Mesothelial cell of epicardium (in vitro differentiated cells): Measurements from ENCODE around the gene RAD51B. TPM values are rescaled to one million over a fixed set of nuclear protein-coding genes. Genes with fewer than 3 reads are reported as not detected.

Experiments
- DNase-seq, 2 experiments: peaks; one replicate each; pipeline ENCODE4 v3.0.0; 2021; ENCODE audit warnings: low spot score in 2 of 2; ENCODE audit not compliant: unreplicated experiment in 2 of 2
- H3K27ac Mint-ChIP-seq: 2 replicates; pipeline ENCODE4 v1.8.0; 2021; ENCODE audit warnings: mixed read lengths
- H3K27me3 Mint-ChIP-seq: 2 replicates; pipeline ENCODE4 v1.8.0; 2021; ENCODE audit warnings: low read depth, mixed read lengths
- H3K36me3 Mint-ChIP-seq: 2 replicates; pipeline ENCODE4 v1.8.0; 2021; ENCODE audit warnings: mixed read lengths
- H3K4me1 Mint-ChIP-seq: 2 replicates; pipeline ENCODE4 v1.8.0; 2021; ENCODE audit warnings: mixed read lengths
- H3K4me3 Mint-ChIP-seq: 2 replicates; pipeline ENCODE4 v1.8.0; 2021; ENCODE audit warnings: mild to moderate bottlenecking, moderate library complexity, mixed read lengths
- H3K9me3 Mint-ChIP-seq: 2 replicates; pipeline ENCODE4 v1.8.0; 2021; ENCODE audit warnings: mixed read lengths
- CTCF ChIP-seq: fragments of 200-600 bp; sonication (generic); IDR thresholded peaks from one replicate; pipeline ENCODE4 v1.5.0; 2021; ENCODE audit warnings: antibody characterized with exemption; ENCODE audit not compliant: unreplicated experiment
- total RNA-seq: library from RNA; stranded (reverse); gene quantifications from 3 replicates; pipeline ENCODE4 v1.2.1, GENCODE V29; 2021

Gene RAD51B
- total RNA-seq, 1 donor from 2014 or later, result 34.7 TPM

GRCh38 chr14:67784244-67784823 is 35.2 kb upstream of the RAD51B start:
- peaks cover 57% of the 10 kb centered on the region for H3K36me3 Mint-ChIP-seq

GRCh38 chr14:67785270-67786109 is 34.1 kb upstream of the RAD51B start:
- no peak for TF ChIP-seq CTCF
- no peaks in the 10 kb centered on the region for H3K9me3 Mint-ChIP-seq
- no peak for DNase-seq
- peaks cover 56% of the 10 kb centered on the region for H3K36me3 Mint-ChIP-seq
- no peaks in the 10 kb centered on the region for H3K4me1 Mint-ChIP-seq
- H3K27me3 Mint-ChIP-seq, result no peaks in the 10 kb centered on the region
- no peak overlapping the region for H3K4me3 Mint-ChIP-seq
- H3K27ac Mint-ChIP-seq, result no peak overlapping the region

More at GRCh38 chr14:67784244-67784823, 35.2 kb upstream of the RAD51B start:
- Mint-ChIP-seq H3K4me1 (no peaks in the 10 kb centered on the region), H3K4me3 (no peak overlapping the region), H3K27ac (no peak overlapping the region), H3K9me3 (no peaks in the 10 kb centered on the region), H3K27me3 (no peaks in the 10 kb centered on the region)
- no peak for TF ChIP-seq CTCF
- no peak for DNase-seq

- H3K27me3 Mint-ChIP-seq, result no peaks in the 10 kb centered on the region
- peaks cover 46% of the 10 kb centered on the region for H3K36me3 Mint-ChIP-seq
- H3K4me3 Mint-ChIP-seq, result no peak overlapping the region
- no peaks in the 10 kb centered on the region for H3K9me3 Mint-ChIP-seq
- DNase-seq, result no peak
- no peak for TF ChIP-seq CTCF
- no peak overlapping the region for H3K27ac Mint-ChIP-seq
- no peaks in the 10 kb centered on the region for H3K4me1 Mint-ChIP-seq
Measured at GRCh38 chr14:67787673-67788072, 31.9 kb upstream of the RAD51B start.

- H3K27me3 Mint-ChIP-seq, result no peaks in the 10 kb centered on the region
- H3K36me3 Mint-ChIP-seq, result peaks cover 35% of the 10 kb centered on the region
- H3K4me1 Mint-ChIP-seq, result no peaks in the 10 kb centered on the region
- no peaks in the 10 kb centered on the region for H3K9me3 Mint-ChIP-seq
- no peak overlapping the region for H3K27ac Mint-ChIP-seq
- H3K4me3 Mint-ChIP-seq, result no peak overlapping the region
- TF ChIP-seq CTCF, result no peak
- no peak for DNase-seq
Measured at GRCh38 chr14:67798731-67799130, 20.8 kb upstream of the RAD51B start.

- Mint-ChIP-seq H3K9me3 (no peaks in the 10 kb centered on the region), H3K27ac (no peak overlapping the region), H3K36me3 (peaks cover 41% of the 10 kb centered on the region), H3K4me3 (no peak overlapping the region), H3K4me1 (no peaks in the 10 kb centered on the region), H3K27me3 (no peaks in the 10 kb centered on the region)
- no peak for TF ChIP-seq CTCF
- no peak for DNase-seq
Measured at GRCh38 chr14:67800743-67801142, 18.8 kb upstream of the RAD51B start.
